NCI-H2227 (cell line): ENCODE measurements around the gene MTPN.

ENCODE experiments used
- DNase-seq: peaks from one replicate; lab custom pipeline; 2025; ENCODE audit not compliant: unreplicated experiment; lab: John Stamatoyannopoulos, UW

MTPN gene

DNA sequence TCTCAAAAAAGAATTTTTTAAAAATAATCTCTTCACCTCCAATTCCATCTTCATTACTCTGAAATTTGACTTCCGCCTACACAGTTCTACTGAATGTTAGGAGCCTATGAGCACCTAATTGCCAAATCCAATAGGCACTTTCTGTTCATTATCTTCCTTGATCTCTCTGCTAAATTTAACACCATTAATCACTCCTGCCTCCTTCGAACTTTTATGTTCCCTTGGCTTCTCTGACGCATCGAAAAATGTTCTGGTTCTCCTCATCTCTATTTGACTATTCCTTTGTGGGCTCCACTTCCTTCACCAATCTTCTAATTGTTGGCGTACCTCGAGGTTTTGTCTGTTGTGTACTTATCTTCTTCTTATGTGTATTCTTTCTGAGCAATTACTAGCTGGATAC lies 87.3 kb downstream of the MTPN start:
- DNase-seq: no peak

DNA sequence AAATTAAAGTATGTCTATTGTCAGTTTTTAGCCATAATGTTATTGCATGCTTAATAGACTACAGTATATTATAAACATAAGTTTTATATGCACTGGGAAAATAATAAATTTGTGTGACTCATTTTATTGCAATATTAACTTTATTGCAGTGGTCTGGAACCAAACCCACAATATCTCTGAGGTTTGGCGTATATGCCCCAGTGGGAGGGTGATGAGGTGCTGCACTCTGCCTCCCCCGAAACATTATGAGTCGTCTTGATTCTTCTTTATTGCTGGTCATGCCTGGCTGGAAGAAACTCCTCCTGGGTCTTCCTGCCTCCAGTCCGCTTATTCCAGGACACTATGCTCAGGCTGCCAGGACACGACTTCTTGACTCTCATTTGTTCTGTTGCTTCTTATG lies 88.4 kb downstream of the MTPN start:
- DNase-seq: no peak

DNA sequence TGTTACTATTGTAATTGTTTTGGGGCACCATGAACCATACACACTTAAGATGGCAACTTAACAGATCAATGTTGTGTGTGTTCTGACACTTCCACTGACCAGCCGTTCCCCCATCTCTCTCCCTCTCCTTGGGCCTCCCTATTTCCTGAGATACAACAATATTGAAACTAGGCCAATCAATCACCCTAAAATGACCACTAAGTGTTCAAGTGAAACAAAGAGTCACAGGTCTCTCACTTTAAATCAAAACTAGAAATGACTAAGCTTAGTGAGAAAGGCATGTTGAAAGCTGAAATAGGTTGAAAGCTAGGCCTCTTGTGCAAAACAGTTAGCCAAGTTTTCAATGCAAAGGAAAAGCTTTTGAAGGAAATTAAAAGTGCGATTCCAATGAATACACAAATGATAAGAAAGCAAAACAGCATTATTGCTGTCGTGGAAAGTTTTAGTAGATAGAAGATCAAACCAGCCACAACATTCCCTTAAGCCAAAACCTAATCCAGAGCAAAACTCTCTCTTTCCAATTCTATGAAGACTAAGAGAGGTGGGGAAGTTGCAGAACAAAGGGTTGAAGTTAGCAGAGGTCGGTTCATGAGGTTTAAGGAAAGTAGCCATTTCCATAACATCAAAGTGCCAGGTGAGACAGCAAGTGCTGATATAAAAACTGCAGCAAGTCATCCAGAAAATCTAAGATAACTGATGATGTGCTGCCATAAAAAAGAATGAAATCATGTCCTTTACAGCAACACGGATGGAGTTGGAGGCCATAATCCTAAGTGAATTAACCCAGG lies 90.6 kb downstream of the MTPN start:
- no peak for DNase-seq

DNA sequence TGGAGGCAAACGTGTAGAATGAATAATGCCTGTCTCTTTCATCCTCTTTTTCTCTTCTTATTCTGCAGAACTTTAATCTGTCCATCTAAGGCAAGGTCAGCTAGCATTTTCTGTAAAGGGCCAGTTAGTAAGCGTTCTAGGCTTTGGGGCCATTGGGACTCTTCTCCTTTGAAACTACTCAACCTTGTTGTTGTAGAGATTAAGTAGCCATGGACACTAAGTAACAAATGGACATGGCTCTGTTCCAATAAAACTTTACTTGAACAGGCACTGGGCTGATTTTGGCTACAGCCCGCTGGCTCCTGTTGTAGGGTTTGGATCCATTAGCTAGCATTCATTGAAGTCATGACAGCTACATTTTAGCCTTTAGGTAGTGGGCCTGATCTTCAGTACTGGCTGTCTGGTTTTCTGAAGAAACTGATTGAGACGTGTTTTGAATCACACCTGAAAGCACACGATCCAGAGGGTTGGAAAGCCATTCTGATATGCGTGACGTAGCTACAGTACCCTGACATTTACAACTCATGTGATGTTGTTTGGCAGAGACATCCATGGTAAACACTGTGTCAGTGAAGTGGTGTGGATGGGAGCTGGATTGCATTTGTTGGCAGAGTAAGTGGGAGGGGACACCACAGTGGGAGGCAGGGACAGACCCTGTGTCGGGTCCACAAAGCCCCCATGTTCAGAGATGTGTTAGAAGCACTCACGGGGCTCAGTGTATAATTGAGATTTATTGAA lies 92.5 kb downstream of the MTPN start:
- no peak for DNase-seq

DNA sequence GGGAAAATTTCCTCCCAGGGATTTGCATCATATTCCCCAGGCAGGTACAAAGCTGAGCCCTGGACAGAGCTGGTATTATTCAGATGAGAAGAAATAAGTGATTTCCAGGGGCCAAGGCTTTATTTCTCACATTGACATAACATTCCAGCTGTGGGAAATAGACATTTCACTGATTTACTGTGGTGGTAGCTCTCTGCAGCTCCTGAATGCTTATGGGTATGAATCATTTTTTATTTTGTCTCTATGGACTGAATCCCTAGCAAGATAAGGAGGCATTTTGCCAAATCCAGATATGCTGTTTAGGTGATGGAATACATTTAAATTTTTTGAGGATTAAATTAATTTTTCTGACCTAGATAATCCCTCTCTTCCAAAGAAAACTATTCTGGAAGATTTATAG lies 97.9 kb downstream of the MTPN start:
- DNase-seq: no peak

DNA sequence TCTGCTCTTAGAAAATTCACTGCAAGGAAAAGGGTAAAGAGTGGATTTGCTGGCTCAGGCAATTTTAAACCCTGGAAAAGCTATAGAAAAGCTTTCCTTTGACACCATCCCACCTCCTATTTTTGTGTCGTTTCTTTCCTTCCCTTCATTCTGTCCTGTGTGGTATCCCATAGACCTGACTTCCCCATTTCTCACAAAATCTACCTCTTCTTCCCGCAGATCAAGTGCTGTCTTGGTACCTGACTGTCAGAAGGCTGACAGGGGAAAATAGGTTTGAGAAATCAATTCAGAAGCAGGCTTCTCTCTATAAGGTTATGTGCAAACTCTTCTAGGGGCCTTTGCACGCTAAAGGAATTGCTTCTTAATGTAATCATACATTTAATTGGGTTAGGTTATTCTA lies 98.9 kb downstream of the MTPN start:
- no peak for DNase-seq

DNA sequence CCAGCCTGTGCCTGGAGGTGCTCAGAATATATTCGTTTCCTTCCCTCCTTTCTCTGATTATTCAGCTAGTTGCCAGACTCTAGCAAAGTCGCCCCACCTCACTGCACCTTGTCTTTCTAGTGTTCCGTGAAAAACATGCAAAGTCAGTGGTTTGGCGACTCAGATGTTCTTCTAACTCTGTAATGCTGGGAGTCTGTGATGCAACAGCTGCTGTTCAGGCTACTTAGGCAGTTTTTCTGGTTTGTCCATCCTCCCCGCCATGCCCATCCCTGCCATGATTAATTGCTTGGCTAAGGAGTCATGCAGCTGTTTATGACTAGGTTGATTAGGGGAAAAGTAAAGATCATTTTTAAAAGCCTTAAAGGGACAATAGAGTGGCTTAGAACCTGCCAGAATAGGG lies 99.4 kb downstream of the MTPN start:
- no peak for DNase-seq
